ENCODE measurements around the gene GPI. TPM values are rescaled to one million over a fixed set of nuclear protein-coding genes. Genes with fewer than 3 reads are reported as not detected.

Gene GPI
- total and polyA plus RNA-seq, 2 donors = 78.2 to 90.1 TPM

- Histone ChIP-seq H3K9me3 (ENCODE audit: control insufficient read depth in 2 of 2, insufficient read depth in 1 of 2, low read length in 1 of 2) (no peaks in the 10 kb centered on the region), H3K4me3 (ENCODE audit: low read length in 2 of 2) (no peak overlapping the region), H3K4me1 (ENCODE audit: control insufficient read depth in 2 of 2, insufficient read depth in 2 of 2, low read length in 2 of 2) (no peaks in the 10 kb centered on the region), H3K27ac (ENCODE audit: low read depth in 1 of 2, low read length in 1 of 2) (no peak overlapping the region), H3K36me3 (ENCODE audit: control insufficient read depth in 2 of 2, insufficient read depth in 2 of 2, low read length in 1 of 2) (peaks cover 37 to 66% of the 10 kb centered on the region in 2 donors), H3K27me3 (ENCODE audit: control insufficient read depth in 2 of 2, insufficient read depth in 1 of 2, low read length in 1 of 2) (no peaks in the 10 kb centered on the region)
- DNase-seq (ENCODE audit: low read depth in 6 of 9, low spot score in 9 of 9) = no peak
- 95% methylated on average over 3 of the region's 3 CpGs for WGBS
These were observed 71.7 kb downstream of the GPI start for GRCh38 chr19:34436716-34437115.

DNA sequence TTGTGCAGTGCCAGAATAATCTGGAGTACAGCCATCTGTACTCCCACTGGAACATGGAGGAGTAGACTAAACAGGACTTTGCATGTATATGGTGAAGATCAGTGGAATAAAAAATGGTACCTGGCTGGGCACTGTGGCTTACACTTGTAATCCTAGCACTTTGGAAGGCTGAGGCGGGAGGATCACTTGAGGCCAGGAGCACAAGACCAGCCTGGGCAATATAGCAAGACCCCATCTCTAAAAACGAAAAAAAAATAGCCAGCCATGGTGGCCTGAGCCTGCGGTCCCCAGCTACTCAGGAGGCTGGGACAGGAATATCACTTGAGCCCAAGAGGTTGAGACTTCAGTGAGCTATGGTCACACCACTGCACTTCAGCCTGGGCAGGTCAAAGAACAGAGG lies 83.2 kb downstream of the GPI start:
- no peak for DNase-seq (ENCODE audit: low read depth in 6 of 9, low spot score in 9 of 9)
- WGBS = 96% methylated on average over 3 of the region's 3 CpGs
- H3K9me3 ChIP-seq (ENCODE audit: control insufficient read depth in 2 of 2, insufficient read depth in 1 of 2, low read length in 1 of 2) = no peaks in the 10 kb centered on the region
- no peak overlapping the region for H3K27ac ChIP-seq (ENCODE audit: low read depth in 1 of 2, low read length in 1 of 2)
- H3K4me3 ChIP-seq (ENCODE audit: low read length in 2 of 2) = no peak overlapping the region
- H3K4me1 ChIP-seq (ENCODE audit: control insufficient read depth in 2 of 2, insufficient read depth in 2 of 2, low read length in 2 of 2) = no peaks in the 10 kb centered on the region
- H3K36me3 ChIP-seq (ENCODE audit: control insufficient read depth in 2 of 2, insufficient read depth in 2 of 2, low read length in 1 of 2) = peaks cover 47 to 83% of the 10 kb centered on the region in 2 donors
- no peaks in the 10 kb centered on the region for H3K27me3 ChIP-seq (ENCODE audit: control insufficient read depth in 2 of 2, insufficient read depth in 1 of 2, low read length in 1 of 2)

Other genes with a start within 250 kb of the GPI start
- 53.3 TPM for gene LSM14A, start 192.7 kb upstream of the GPI start, total RNA-seq
- 91.2 TPM for gene LSM14A, start 192.7 kb upstream of the GPI start, polyA plus RNA-seq
- gene GARRE1, start 110.6 kb upstream of the GPI start, total RNA-seq = 7.4 TPM
- gene GARRE1, start 110.6 kb upstream of the GPI start, polyA plus RNA-seq = 12.3 TPM
- 14.1 TPM for gene PDCD2L, start 39.2 kb downstream of the GPI start, total RNA-seq
- gene PDCD2L, start 39.2 kb downstream of the GPI start, polyA plus RNA-seq = 10.5 TPM
- 220 TPM for gene UBA2, start 63.2 kb downstream of the GPI start, total RNA-seq
- 113 TPM for gene UBA2, start 63.2 kb downstream of the GPI start, polyA plus RNA-seq
- 2.5 TPM for gene WTIP, start 116.6 kb downstream of the GPI start, total RNA-seq
- 3.6 TPM for gene WTIP, start 116.6 kb downstream of the GPI start, polyA plus RNA-seq